HPDE6-E6E7 (cell line): ENCODE results near the gene ADARB1.
A peak's percentile ranks its signal among the peaks of the same experiment; 100 is the strongest.
"Not testable (repeated sequence)": the region's sequence is repeated elsewhere in the genome, so short reads cannot be mapped to it uniquely, and the experiment has no call there.

Experiments used
- DNase-seq: peaks from one replicate; pipeline ENCODE4 v3.0.0; 2011; ENCODE audit warnings: missing footprints; ENCODE audit errors: extremely low spot score

Gene ADARB1

DNA sequence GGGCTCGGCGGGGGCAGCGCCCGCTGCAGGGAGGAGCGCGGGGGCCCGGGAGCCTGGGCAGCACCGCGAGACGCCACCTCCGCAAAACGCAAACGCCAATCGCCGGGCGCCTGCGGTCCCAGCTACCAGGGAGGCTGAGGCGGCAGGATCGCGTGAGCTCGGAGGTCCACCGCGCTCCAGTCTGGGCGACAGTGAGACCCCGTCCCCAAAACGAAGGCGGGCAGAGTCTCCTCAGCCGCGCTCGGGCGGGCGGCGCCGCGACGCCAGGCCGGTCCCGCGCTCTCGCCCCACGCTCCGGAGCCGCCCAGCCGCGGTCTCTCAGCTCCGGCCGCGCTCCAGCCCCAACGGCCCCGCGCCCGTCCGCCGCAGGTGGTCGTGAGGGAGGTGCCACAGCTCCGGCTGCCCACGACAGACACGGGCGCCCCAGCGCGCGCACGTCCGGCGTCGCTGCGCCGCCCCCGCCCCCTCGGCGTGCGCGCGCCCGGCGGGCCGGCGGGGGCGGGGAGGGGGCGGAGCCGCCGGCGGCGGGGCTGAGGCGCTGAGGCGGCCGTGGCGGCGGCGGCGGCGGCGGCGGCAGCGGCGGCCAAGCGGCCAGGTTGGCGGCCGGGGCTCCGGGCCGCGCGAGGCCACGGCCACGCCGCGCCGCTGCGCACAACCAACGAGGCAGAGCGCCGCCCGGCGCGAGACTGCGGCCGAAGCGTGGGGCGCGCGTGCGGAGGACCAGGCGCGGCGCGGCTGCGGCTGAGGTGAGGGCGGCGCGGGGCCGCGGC is at the start of gene ADARB1:
Gene ADARB1 (plus strand): TSS at position 533 of the 770 bp plus-strand sequence. CDS start 97,077 bp downstream, outside the sequence.
- DNase-seq: peak; percentile 29

DNA sequence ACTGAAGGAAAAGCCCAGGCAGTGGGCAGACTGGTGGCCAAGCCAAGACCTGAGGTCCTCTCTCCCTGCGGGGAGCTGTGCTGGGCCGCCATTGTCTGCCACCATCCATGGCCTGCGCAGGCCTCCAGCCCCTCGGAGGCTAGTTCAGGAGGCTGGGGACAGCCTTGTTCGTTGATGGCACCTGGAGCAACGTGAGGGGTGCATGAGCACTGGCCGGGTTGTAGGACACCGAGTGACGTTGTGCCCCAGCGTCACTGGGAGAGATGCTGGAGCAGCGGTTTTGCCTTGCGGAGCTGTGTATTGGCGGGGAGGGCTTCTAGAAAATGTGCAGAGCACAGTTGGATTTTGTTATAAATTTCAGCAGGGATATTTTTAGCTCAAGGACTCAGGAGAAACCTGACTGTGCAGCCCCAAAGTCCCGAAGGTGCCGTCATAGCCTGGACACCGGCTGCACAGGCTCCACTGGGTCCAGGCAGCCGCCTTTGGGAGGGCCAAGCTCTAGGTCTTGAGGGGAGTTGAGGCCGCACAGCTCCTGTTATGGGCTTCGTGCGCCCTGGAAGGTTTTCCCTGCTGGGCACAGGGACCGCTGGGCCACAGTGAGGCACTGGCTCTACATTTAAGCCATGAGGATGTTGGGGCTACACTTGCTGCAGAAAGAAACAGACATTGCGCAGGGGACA is 48.2 kb upstream of the ADARB1 start:
- no peak for DNase-seq

GRCh38 chr21:45026826-45027225 is 47.6 kb upstream of the ADARB1 start:
- no peak for DNase-seq

GRCh38 chr21:45027241-45028196 is 46.9 kb upstream of the ADARB1 start:
- DNase-seq: no peak

- DNase-seq: not testable (repeated sequence)
These were observed 45.7 kb upstream of the ADARB1 start for GRCh38 chr21:45028645-45029044.

GRCh38 chr21:45029298-45029947 is 45.0 kb upstream of the ADARB1 start:
- no peak for DNase-seq

DNA sequence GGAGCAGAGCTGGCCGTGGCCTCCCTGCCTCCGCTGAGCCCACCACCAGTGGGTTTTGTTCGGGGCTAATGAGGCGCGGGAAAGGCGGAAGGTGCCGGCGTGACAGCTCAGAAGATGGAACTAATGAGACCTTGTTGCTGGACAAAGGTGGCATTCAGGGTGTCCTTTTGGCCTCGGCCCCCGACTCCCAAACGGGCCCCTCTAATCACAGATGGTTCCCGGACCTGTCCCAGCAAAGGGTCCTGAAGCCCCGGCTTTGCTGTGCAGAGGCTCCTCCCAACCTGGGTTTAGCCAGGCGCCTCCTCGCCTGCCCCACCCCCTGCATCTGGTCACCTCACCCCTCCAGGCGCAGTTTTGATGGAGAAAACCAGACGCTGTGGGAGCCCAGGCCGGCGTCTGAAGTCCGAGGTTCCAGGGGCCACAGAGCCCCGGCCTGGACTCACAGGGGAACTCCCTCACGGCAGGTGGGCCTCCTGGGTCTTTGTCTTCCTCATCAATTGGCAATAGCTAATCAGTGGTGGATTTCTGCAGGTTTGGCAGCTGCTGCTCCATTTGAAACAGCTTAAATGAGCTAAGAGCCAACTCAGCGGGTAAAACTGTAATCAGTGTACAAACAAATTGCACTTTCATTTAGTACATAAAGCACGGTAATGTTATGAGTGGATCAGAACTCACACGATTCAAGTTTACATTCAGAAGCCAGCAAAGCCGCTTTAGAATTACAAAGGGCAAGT is 44.3 kb upstream of the ADARB1 start:
- DNase-seq: no peak

DNA sequence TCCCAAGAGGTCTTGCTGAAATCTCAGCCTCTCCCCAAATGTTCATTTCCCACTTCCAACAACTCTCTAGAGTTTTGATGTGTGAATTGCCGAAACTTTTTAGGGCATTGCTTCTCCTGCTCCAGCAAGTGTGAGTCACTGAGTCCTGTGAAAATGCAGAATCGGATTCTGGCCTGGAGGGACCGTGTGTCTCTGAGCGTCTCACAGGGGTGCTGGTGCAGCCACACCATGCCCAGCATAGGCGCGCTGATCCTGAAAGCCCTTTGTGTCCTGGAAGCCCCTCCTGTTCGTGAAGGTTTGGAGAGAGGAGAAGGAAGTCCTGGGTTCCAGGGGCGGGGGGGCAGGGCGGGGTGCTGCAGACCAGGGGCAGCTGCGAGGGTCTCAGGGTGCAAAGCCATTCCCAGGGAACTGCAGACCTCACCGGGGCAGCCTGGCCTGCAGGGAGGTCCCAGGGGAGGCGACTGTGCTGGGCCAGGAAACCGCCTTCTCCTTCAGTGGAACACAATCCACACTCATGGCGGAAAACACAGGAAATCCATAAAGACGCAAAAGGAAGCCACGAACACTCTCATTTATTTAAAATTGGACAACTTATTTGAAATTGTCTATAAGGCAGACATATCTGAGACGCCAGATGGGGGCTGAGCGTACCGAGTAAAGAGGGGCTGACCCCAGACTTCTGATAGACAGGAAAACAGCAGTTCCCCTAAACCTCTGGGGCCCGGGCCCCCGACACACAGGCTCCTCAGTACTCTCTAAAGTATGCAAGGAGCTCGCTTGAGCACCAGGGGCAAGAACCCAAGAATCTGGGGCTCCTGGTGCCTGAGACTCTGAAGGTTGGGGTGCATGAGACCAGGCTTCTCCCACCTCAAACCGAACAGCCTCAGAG is 43.5 kb upstream of the ADARB1 start:
- no peak for DNase-seq

GRCh38 chr21:45031571-45032191 is 42.7 kb upstream of the ADARB1 start:
- DNase-seq: no peak

DNA sequence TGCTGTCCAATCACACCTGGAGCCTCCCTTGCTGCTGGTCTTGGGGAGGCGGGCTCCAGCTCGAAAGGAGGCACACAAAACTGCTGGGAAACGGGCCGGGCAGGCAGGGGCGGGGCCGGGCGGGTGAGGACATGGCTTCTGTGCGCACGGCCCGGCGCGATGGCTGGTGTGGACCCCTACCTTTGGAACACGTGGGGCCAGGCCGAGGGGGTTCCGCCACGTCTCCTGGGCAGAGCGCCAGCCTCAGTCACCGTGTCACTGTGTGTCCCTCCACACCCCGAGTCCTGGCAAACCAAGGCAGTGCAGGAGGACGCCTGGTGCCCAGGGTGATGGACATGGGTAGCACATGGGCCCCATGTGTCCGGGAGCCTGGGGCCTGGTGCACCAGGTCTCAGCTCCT is 42.0 kb upstream of the ADARB1 start:
- DNase-seq: no peak

GRCh38 chr21:45032977-45033710 is 41.2 kb upstream of the ADARB1 start:
- no peak for DNase-seq

GRCh38 chr21:45033791-45034555 is 40.4 kb upstream of the ADARB1 start:
- DNase-seq: no peak

DNA sequence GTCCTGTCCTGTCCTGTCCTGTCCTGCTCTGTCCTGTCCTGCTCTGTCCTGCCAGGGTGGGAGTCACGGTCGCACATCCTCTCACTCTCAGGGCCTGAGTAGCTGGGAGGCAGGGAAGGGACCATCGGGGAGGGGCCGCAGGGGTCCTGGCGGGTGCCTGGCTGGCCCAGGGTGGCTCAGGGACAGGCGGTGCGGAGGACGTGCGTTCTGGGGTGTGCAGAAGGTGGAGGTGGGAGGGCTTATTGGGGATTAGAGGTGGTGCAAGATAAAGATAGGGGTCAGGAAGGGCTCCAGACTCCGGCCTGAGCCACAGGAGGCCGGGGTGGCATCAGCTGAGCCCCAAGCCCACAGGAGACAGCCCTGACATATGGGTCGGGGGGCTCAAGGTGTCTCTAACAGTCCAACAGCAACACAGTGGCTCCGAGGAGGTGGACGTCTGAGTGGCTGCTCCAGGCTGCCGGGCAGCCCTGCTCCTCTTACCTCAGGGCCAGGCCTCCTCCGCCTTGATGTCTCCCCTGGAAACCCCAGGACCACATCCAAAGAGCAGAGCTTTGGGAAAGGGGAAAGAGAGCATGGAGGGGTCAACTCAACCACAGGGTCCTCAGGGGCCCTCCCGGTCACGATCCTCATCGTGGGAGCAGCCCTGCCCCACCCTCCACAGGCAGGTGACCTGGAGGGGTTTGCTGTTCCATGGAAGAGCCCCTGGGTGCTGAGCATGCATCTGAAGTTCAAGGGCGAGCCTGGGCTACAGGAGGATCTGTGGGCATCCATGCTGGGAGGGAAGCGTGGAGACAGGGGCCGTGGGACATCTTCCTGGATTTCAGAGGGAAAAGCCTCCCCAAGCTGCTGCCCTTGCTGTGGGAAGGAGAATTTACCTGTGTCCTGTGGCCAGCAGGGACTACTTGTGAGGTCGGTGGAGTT is 39.6 kb upstream of the ADARB1 start:
- no peak for DNase-seq

- no peak for DNase-seq
These were observed 38.9 kb upstream of the ADARB1 start for GRCh38 chr21:45035477-45035848.

DNA sequence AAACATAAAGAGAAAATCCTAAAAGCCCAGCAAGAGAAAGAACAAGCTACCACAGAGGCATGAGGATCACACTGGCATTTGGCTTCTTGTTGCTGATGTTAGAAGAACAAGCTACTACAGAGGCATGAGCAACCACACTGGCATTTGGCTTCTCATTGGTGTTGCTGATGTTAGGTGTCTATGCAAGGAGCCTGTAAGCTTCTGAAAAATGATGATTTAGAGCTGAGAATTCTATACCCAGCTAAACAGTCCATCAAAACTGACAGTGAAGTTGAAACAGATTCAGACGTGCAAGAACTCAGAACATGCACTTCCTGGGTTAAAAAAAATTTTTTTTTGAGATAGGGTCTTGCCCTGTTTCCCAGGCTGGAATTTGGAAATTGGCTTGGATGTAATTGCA is 37.8 kb upstream of the ADARB1 start:
- no peak for DNase-seq

DNA sequence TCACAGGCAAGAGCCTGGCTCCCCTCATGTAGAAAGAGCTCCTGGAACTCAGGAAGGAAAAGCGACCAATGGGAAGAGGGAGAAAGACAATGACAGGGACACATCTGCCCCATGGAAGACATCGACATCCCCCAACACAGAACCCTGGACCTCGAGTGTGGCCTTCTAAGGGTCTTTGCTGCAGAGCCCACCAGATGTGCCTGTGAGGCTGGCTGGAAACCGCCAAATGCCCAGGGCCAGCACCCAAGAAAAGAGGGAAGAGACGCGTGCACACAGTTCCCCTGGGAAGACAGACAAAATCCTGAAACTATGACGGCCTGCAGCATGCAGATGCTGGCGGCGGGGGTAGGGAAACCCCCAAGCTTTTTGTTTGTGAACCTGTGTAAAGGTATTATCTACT is 36.4 kb upstream of the ADARB1 start:
- no peak for DNase-seq
